Stimulated activated CD8-positive, alpha-beta memory T cell treated with anti-CD3 and anti-CD28 coated beads, Interleukin-15, amount 100 ng/mL, for 24 hours (primary cell): ENCODE results near the gene RLN3.

Experiments
- DNase-seq: peaks from one replicate; pipeline ENCODE4 v3.0.0-alpha.2; 2020; ENCODE audit warnings: low read depth

The RLN3 gene, protein sequence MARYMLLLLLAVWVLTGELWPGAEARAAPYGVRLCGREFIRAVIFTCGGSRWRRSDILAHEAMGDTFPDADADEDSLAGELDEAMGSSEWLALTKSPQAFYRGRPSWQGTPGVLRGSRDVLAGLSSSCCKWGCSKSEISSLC

DNA sequence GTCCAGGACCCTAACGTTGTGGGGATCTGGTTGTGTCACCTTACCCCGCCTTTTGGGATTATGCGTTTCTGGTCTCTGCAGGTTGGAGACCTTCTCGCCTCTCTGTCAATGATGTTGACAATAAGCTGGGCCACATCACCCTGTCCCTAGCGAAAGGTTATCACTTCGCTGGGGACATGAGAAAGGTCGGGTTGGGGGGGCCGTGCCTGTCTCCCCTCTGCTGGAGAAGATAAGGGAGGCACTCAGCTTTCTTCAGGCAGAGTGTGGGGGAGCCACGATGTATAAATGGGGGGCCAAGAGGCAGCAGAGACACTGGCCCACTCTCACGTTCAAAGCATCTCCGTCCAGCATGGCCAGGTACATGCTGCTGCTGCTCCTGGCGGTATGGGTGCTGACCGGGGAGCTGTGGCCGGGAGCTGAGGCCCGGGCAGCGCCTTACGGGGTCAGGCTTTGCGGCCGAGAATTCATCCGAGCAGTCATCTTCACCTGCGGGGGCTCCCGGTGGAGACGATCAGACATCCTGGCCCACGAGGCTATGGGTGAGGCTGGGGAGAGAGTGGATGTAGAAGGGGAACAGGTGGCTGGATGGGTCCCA, at the start of gene RLN3:
Gene RLN3, plus strand, starts transcription at position 293 of the 595 bp plus-strand sequence. Its CDS starts 57 bp downstream, at position 350.
- DNase-seq: no peak

DNA sequence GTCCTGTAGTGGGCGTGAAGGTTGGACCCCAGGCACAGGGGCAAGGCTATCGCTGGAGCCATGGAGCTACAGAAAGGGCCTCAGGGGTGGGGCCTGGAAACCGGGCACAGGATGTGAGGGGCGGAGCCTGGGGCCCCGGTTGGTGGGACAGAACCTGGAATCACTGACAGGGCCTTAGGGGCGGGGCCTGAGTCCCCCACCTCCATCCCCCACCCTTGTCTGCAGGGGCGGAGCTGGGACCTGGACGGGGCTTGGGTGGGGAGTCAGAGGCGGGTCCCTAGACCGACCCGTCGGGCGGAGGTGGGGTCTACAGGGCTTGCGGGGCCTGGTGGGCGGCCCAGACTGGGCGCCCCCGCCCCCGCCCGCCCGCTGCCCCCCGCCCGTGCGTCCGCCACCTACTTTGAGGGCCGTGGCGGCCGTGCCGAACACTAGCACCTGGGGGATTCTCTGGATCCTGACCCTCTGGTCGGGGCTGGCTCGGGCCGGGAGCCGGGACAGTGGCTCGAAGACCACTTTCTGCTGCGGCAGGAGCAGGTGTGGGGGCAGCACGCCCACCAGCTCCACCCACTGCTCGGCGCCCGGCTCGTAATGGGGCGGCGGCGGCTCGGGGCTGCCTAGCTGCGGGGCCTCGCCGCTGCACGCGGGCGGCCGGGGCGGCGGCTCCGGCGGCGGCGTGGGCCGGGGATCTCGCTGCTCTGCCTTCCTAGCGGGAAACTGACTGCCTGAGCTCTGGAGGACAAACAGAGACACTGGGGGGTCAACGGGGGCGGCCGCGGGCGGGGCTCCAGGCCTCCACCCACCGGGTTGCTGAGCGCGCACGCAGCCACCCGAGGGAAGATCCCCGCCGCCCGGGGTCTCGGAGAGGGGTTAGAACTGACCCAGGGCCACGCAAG, 49.4 kb upstream of the RLN3 start:
- DNase-seq: no peak

DNA sequence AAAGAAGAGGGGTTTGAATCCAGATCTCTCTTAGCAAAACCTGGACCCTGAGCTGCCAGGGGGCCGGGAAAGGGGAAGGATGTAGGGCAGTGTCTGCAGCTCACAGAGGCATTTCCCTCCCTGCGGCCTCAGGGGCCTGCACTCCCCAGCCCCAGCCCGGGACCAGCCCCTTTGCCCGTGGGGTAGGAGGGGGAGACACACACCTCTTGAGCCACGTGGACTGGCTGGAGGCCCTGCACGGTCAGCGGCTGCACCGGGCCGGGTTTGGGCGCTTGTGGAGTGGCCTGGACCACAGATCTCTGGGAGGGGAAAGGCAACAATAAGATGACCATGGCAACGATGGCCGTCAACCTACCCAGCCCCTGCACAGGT, 48.7 kb upstream of the RLN3 start:
- DNase-seq: no peak

DNA sequence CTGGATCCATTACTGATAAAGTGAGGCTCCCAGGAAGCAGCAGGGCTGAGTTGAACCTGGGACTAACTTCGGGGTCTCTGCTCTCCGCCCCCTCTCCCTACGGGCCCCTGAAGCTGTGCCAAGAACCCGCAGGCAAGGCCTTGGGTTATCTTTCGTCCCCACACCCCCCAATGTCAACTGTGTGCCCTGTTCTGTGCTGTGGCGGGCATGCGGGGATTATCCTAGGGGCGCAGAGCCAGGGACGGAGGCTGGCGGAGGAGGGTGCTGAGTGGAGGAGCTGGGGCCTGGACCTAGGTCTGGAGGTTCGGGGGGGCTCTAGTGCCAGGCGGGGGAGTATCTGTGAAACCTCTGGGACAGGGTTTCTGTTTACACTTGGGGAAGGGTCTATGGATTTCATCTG, 48.3 kb upstream of the RLN3 start:
- DNase-seq: no peak

DNA sequence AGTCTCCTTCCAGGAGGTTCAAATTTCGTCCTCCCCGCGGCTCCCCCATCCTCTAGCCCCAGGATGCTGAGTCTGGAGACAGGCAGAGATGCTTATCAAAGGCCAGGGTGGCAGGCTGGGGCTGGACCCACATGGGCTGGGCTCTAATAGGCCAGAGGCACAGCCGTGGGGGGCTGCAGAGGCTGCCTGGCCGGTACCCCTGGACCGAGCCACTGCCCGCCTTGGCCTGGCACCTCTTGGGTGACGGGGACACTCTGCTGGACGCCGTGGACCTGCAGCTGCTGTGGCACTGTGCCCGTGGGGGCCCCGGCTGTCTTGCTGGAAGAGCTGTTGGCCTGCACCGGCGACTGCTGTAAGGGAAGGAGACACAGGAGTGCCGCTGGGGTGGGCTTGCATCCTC, 47.6 kb upstream of the RLN3 start:
- DNase-seq: no peak

DNA sequence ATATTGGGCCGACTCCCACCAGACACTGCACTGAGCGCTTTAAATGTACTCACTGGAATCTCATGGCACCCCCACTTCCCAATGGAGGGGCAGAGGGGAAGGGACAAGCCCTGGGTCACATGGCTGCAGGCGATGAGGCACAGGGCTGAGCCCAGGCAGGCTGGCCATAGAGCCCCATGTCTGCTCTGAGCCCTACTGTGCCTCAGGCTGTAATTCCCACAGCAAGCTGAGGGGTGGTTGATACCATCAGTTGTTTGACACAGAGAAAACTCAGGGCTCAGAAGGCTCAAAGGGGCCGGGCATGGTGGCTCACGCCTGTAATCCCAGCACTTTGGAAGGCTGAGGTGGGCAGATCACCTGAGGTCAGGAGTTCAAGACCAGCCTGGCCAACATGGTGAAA, 46.9 kb upstream of the RLN3 start:
- DNase-seq: no peak

DNA sequence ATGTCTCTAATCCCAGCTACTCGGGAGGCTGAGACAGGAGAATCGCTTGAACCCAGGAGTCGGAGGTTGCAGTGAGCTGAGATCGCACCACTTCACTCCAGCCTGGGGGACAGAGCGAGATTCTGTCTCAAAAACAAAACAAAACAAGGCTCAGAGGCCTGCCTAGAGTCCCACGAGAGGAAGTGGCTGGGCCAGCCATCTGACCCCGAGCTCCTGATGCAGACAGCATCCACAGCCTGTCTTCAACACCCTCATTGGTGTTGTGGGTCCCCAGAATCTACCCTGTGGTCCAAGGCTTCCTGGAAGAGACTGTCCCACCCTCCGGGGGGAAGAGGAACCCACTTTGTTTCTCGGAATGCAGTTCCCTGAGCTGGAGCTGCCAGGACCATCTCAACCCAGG, 46.5 kb upstream of the RLN3 start:
- DNase-seq: no peak

DNA sequence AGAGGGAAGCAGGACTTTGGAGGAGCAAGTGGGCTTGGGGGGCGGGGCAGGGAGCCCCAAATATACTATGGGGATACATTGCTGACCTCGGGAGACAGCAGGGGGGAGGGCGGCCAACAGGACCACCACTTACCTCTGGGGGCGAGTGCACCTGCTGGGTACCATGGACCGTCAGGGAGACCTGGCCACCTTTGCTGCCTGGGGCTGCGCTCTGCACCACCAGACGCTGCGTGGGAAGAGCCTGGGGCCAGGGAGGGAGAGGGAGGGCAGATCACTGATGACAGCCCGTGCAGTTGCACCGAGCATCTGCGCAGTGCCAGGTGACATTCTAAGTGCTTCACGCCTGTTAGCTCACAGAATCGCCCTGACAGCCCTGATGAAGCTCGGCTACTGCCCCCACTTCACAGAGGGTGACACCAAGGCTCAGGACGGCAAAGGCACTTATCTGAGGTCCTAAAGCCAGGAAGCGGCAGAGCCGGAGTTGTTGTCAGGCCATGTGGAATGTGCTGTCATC, 45.9 kb upstream of the RLN3 start:
- DNase-seq: no peak

DNA sequence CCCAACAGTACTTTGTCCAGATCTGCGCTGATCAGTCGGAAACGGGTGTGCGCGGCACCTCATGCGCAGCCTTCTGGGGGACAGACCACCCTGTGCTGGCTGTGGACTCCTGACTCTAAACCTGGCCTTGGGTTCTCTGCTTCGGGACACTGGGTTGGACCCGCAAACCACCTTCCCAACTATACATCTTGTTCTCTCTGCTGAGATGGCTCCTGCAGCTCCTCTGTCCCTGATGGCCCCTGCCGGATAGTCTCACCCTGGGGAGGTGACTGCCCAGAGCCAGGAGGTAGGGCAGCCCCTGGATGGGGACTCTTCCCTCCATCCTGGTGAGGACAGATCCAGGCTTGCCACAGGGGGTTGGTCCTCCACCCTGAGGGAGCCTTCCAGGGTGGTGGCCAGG, 45.2 kb upstream of the RLN3 start:
- no peak for DNase-seq

DNA sequence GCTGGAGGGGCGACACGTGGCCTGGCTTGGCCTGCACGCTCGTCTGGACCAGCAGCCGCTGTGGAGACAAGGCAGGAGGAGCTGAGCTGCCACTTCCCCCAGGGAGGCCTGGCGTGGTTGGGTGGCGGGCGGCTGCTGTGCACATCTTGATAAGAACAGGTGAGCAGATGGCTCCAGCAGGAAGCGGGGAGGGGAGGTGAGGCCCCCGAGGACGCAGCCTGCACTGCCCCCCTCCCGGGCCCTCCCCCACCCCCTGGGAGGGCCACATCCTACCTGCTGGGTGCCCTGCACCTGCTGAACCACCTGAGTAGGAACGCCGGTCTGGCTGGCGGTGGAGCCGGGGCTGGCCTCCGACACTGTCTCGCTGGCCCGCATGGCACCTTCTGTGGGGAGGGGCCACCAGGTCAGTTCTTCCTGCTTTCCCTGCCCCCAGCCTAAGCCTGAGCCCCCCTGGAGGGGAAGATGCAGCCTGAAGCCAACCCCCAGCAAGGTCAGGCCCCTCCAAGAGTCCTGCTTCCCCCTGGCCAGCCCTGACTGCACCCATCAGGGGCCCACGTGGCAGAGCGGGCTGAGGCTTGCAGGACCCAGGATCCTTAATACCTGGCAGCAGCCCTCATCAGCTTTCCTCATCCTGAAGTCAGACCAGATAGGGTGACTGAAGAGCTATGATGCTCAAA, 44.6 kb upstream of the RLN3 start:
- DNase-seq: no peak

DNA sequence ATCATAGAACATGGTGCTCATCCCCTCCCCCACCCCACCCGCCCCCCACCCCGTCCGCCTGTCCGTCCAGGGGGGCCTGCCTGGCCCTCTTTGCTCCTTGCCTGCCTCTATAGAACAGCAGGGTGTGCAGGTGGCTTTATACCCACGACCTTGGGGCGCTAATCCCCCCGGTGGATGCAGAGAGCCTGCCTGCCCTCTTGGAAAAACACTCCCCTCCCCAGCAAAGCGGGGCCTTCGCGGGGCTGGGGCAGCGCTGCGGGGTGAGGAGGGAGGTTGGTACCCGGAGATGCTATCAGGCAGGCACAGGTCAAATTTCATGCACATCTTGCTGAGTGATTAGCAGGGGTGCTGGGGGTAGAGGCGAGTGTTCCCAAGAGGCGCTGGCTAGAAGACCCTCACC, 43.8 kb upstream of the RLN3 start:
- no peak for DNase-seq

DNA sequence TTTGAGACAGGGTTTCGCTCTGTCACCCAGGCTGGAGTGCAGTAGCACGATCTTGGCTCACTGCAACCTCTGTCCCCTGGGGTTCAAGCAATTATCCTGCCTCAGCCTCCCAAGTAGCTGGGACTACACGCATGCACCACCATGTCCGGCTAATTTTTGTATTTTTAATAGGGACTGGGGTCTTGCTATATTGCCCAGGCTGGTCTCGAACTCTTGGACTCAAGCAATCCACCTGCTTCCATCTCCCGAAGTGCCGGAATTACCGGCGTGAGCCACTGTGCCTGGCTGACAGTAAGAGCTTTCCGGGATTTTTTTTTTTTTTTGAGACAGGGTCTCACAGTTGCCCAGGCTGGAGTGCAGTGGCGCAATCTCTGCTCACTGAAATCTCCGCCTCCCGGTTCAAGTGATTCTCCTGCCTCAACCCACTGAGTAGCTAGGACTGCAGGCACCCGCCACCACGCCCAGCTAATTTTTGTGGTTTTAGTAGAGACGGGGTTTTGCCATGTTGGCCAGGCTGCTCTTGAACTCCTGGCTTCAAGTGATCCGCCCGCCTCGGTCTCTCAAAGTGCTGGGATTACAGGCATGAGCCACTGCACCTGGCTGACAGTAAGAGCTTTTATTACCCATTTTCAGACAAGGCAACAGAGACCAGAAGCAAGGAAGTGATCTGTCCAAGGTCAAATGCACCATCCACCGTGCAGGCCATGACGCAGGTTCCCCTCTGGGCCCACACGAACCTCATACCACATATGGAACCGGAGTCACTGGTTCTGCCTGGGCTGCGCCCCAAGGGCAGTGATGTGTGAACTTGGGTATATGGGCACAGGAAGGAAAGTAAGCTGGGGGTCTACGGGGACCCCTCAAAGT, 42.8 kb upstream of the RLN3 start:
- no peak for DNase-seq

DNA sequence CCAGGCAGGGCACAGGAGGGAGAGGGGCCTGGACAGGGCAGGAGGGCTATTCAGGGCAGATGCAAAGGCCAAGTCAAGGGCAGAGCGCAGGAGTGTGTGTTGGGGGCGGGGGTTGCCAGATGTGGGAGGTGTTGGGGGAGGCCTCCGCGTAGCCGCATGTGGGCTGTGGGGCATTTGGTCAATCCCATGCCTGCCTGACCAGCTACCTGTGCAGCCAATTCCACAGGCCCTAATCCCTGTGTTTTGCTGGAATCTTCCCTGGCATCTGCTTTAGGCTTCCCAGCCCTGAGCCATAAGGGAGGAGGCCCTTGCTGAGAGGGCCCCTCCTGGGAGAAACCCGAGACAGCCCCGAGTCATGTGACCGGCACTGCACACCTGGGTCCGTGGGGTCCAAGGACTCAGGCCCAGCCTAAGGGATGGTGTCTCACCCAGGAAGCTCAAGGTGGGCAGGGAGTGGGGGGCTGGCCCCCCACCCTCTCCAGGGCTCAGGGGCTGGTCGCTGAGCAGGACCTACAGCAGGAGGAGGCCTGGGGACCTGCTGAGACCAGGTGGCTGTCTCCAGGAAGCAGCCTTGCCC, 42.1 kb upstream of the RLN3 start:
- DNase-seq: no peak

DNA sequence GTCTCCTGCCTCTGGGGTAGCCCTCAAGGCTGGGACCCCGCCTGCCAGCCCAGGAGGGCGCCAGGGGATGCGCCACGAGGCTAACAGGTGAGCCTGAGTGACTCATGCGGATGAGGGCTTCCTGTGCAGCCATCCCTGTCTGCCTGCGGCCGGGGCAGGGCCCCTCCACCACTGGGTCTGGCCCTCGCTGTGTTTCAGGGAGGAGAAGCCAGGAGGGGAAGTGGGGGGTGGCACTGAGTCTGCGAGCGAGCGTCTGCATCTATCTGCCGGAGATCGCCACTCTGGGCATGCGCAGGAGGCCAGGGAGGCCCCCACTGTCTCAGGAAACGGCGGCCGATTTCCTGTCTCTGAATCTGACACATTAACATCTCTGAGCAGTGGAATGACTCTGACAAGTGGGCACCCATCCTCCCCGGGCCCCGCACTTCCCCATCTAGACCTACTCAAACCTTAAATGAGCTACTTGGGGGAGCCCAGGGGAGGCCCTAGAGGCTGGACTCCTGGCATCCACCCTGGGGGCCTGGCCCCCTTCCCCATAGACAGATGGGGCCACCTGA, 41.5 kb upstream of the RLN3 start:
- DNase-seq: peak; percentile 93

DNA sequence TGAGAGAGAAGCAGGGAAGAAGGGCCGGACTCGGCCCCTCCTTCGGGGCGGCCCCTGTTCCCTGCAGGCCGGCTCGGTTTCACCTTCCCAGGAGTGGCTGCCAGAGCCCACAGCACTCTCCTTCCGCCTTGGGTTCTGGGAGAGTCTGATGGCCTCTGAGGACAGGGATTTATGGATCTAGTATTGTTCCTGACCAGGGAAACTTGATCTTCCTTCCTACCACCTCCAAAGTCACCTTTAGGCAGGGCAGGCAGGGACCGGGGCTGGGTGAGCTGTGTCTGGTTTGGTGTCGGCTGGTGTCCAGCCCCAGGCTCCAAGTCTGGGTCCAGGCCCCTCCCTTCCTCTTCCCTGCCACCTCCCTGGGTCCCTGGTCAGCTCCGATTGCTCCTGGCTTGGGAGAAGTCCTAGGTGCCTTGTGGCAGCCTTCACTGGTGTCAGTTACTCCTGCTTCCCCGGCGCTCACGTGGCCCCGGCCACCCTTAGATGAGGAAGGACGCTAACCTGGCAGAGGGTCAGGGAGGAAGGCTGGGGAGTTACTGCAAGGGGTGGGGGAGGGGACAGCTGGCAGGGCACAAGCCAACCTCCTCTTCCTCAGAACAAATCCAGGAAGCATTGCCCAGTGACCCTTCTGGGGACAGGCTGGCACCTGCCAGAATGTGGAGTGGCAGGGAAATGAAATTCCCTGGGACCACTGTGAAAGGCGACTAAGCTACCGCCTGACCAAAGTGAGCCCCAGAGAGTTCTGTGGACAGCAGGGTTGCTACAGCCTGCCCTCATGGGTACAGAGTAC, 40.7 kb upstream of the RLN3 start:
- no peak for DNase-seq

DNA sequence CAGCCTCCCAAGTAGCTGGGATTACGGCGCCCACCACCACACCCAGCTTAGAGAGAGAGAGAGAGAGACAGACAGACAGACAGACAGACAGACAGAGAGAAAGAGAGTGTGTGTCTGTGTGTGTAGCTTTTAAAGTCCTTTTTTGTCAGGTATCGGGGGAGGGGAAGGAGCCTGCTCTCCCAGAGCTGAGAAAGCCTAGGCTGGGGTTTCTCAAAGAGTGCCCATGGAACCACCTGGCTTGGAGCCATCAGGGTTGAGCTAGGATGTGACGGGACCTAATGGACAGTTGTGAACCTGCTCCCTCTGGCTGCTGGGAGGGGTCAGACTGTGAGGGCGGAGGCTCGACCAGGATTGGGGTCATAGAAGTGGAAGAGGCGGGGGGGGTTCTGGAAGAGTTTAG, 38.5 kb upstream of the RLN3 start:
- no peak for DNase-seq

DNA sequence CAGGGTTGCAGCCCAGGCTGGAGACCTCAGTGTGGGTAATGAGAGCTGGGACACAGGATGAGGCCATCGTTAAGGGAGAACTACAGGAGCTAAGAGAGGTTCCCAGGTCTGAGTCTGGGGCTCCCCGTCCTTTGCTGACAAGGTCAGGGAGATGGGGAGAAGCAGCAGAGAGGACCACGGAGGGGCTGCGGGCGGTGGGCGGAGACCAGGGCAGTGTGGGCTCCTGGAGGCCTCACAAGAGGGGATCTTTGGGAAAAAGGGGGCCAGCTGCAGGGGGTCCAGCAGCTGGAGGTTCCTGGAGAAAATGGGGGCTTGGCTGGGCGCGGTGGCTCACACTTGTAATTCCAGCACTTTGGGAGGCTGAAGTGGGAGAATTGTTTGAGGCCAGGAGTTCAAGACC, 37.9 kb upstream of the RLN3 start:
- DNase-seq: no peak

DNA sequence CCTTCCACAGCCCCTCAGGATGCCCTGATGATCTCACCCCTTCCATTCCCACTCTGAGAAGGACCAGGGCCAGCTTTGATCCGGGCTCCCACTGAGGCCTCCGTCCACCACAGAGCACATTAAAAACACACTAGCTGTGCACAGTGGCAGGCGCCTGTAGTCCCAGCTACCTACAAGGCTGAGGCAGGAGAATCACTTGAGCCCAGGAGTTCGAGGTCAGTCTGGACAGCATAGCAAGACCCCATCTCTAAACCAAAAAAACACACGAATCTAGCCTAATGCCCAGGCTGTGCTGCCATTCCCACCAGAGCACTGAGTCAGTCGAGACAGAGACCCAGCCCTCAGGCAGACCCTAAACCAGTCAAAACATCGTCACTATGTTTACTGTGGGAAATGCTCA, 35.9 kb upstream of the RLN3 start:
- DNase-seq: no peak

DNA sequence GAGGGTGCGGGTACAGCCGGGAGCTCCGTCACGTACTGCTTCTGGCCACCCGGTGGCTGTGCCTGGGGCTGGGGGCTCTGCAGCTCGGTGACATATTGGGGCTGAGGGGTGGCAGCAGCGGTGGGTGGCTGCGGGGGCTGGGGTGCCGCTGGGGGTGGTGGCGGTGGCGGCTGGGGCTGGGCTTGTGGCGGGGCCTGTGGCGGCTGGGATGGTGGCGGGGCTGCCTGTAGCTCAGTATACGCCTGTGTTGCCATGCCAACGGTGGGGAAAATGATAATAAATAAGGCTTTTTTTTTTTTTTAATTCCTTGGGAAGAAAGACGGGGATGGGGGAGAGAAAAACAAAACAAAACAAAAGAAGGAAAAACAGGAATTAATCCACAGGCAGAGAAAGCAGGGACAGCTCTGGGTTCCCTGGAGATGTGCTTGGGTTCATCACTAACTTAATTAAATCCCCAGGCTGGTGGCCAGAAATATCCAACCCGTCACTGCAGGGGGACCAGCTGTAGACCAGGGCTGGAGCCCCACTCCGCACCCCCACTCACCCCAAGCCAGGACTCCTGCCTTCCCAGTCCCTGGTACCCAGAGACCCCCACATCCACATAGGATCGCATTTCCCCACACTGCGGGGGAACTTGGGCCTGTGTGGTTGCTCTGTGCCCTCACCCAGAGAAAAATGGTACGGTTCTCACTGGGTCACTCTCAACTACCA, 34.2 kb upstream of the RLN3 start:
- no peak for DNase-seq
